Thymus (tissue), 11 donors: Measurements from ENCODE around the gene ALPG. TPM values are rescaled to one million over a fixed set of nuclear protein-coding genes. Genes with fewer than 3 reads are reported as not detected.
"Not testable (repeated sequence)": the region's sequence is repeated elsewhere in the genome, so short reads cannot be mapped to it uniquely, and the experiment has no call there.

Source experiments
- DNase-seq, 9 donors: peaks; one replicate each; pipeline ENCODE4 v3.0.0-alpha.2; 2013; ENCODE audit warnings: low spot score in 9 of 9, low read depth in 6 of 9, missing footprints in 1 of 9
- H3K27ac ChIP-seq, 2 donors: one replicate each; pipeline ENCODE4 v1.5.1; 2013; ENCODE audit warnings: control low read depth in 1 of 2, low read depth in 1 of 2, low read length in 1 of 2, mild to moderate bottlenecking in 1 of 2, moderate library complexity in 1 of 2
- H3K27me3 ChIP-seq, 2 donors: one replicate each; pipeline ENCODE4 v1.5.1; 2013; ENCODE audit warnings: low read length in 1 of 2; ENCODE audit not compliant: control insufficient read depth in 2 of 2, insufficient read depth in 1 of 2
- H3K36me3 ChIP-seq, 2 donors: one replicate each; pipeline ENCODE4 v1.5.1; 2013; ENCODE audit warnings: low read length in 1 of 2, mild to moderate bottlenecking in 1 of 2, moderate library complexity in 1 of 2; ENCODE audit not compliant: control insufficient read depth in 2 of 2, insufficient read depth in 2 of 2
- H3K4me1 ChIP-seq, 2 donors: one replicate each; pipeline ENCODE4 v1.5.1; 2013; ENCODE audit warnings: low read length in 2 of 2; ENCODE audit not compliant: control insufficient read depth in 2 of 2, insufficient read depth in 2 of 2
- H3K4me3 ChIP-seq, 2 donors: one replicate each; pipeline ENCODE4 v1.5.1; 2013; ENCODE audit warnings: low read length in 2 of 2, control low read depth in 1 of 2, mild to moderate bottlenecking in 1 of 2
- H3K9me3 ChIP-seq, 2 donors: one replicate each; pipeline ENCODE4 v1.5.1; 2013; ENCODE audit warnings: low read length in 1 of 2, mild to moderate bottlenecking in 1 of 2; ENCODE audit not compliant: control insufficient read depth in 2 of 2, insufficient read depth in 1 of 2
- WGBS: extraction: QIAGEN DNeasy Blood & Tissue Kit; methylation state at CpG from one replicate; pipeline ENCODE4 v1.1.7; 2013; 5-methylcytosine and 5-hydroxymethylcytosine counted together
- polyA plus RNA-seq: library from polyadenylated mRNA; stranded (reverse); fragments of 200-250 nt; gene quantifications from one replicate; pipeline ENCODE4 v1.2.3, GENCODE V29; 2013
- total RNA-seq: library from RNA; stranded (reverse); fragments of 120-200 nt; gene quantifications from one replicate; pipeline ENCODE4 v1.2.4, GENCODE V29; 2013
- donor health status: healthy.

Gene ALPG
- total and polyA plus RNA-seq, 2 donors: 0.24 to 0.96 TPM

DNA sequence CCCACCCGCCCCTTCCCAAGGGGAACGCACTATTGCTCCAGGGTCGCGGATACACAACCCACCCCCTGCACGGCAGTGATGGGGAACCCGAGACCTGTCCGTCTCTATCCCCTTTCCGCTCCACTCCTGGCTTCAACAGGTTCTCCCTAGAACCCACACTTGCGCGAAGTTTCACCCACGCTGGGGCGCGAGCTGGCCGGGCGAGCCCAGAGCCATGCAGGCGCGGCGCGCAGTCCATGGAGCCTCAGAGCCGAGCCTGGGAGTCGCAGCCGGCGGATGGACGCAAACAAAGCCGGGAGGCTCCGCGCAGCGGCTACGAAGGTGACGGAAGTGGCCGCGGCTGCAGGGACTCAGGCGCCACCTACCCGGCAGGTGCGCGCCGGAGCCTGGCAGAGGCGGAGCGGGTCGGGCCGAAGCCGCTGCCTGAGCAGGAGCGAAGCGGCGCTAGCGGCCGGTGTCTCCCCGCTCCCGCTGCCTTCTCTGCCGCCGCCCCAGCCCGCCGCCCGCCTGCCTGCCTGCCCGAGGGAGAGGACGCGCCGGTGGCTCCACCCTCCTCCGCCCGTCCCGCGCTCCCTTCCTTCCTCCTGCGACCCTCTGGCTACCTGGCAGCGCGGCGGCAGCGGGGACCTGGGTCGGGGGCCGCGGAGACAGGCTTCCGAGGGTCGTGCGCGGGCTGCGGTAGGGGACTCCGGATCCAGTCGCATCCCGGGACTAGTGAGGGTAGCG is 14.0 kb downstream of the ALPG start:
- peaks cover 0 to 24% of the 10 kb centered on the region in 2 donors for H3K9me3 ChIP-seq
- peaks cover 5 to 17% of the 10 kb centered on the region in 2 donors for H3K4me1 ChIP-seq
- no peaks in the 10 kb centered on the region for H3K36me3 ChIP-seq
- peaks cover 56 to 92% of the 10 kb centered on the region in 2 donors for H3K27me3 ChIP-seq
- no peak overlapping the region for H3K27ac ChIP-seq
- WGBS: 3% methylated on average over 79 of the region's 79 CpGs
- peak in 4 of 9 donors; percentile 18 to 55 (median 40) for DNase-seq
- H3K4me3 ChIP-seq: peak overlapping the region in 1 of 2 donors; percentile 40

DNA sequence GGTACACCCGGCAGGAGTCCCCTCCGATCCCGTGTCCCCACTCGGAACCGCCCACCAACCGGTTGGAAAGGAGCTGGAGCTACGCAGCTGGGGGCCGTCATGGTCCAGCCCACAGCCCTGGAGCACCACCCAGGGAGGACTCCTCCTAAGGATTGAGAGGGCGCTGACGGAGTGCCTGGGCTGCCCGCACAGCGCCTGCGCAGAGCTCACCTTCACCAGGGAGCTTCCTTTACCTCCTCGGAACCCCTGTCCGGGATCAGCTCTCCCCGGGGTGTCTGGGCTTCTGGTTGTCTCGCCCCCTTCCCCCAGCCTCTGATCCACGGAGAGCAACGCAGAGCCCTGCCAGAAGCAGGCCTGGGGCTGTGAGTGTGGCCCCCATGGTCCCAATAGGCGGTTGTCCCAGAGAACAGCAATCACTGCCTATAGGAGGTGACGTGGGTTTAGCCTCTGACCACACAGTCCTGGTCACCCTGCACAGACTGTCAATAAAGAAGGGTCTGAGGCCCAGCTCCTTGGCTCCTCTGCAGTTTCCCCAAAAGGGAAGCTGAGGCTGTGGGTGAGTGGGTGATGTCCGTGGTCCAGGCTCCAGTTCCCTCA is 14.6 kb downstream of the ALPG start:
- WGBS: 42% methylated on average over 22 of the region's 22 CpGs
- Histone ChIP-seq H3K27me3 (peaks cover 53 to 86% of the 10 kb centered on the region in 2 donors), H3K36me3 (no peaks in the 10 kb centered on the region), H3K27ac (no peak overlapping the region), H3K9me3 (peaks cover 0 to 24% of the 10 kb centered on the region in 2 donors), H3K4me1 (peaks cover 5 to 17% of the 10 kb centered on the region in 2 donors), H3K4me3 (peak overlapping the region in 1 of 2 donors; percentile 40)
- DNase-seq: no peak

DNA sequence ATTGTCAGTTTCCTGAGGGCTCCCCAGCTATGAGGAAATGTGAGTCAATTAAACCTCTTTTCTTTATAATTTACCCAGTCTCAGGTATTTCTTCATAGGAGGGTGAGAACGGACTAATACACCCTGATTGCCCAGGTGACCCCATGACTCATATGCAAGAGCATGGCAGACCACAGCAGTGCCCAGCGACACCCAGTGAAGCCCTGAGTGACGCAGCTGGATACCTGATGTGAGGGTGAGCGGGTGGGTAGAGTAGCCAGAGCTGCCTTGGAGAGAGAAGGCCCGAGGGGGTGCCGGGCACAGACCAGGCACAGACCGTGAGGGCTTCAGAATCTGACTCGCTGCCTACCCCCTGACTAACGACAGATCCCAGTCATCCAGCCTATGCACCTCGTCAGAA is 15.4 kb downstream of the ALPG start:
- no peak for DNase-seq
- H3K4me3 ChIP-seq: no peak overlapping the region
- peaks cover 0 to 24% of the 10 kb centered on the region in 2 donors for H3K9me3 ChIP-seq
- WGBS: 97% methylated on average over 10 of the region's 10 CpGs
- no peak overlapping the region for H3K27ac ChIP-seq
- no peaks in the 10 kb centered on the region for H3K36me3 ChIP-seq
- H3K27me3 ChIP-seq: peaks cover 53 to 81% of the 10 kb centered on the region in 2 donors
- H3K4me1 ChIP-seq: peaks cover 5 to 17% of the 10 kb centered on the region in 2 donors

DNA sequence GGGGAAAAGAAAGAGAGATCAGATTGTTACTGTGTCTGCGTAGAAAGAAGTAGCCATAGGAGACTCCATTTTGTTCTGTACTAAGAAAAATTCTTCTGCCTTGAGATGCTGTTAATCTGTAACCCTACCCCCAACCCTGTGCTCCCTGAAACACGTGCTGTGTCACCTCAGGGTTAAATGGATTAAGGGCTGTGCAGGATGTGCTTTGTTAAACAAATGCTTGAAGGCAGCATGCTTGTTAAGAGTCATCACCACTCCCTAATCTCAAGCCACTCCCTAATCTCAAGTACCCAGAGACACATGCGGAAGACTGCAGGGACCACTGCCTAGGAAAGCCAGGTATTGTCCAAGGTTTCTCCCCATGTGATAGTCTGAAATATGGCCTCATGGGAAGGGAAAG is 16.4 kb downstream of the ALPG start:
- not testable (repeated sequence) for H3K4me3 ChIP-seq, H3K27ac ChIP-seq, H3K36me3 ChIP-seq, DNase-seq
- 77% methylated on average over 3 of the region's 3 CpGs for WGBS
- H3K27me3 ChIP-seq: peaks cover 45 to 72% of the 10 kb centered on the region in 2 donors
- peaks cover 0 to 24% of the 10 kb centered on the region in 2 donors for H3K9me3 ChIP-seq
- peaks cover 5 to 17% of the 10 kb centered on the region in 2 donors for H3K4me1 ChIP-seq

DNA sequence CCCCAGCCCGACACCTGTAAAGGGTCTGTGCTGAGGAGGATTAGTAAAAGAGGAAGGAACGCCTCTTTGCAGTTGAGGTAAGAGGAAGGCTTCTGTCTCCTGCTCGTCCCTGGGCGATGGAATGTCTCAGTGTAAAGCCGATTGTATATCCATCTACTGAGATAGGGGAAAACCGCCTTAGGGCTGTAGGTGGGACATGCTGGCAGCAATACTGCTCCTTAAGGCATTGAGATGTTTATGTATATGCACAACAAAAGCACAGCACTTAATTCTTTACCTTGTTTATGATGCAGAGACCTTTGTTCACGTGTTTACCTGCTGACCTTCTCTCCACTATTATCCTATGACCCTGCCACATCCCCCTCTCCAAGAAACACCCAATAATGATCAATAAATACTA is 16.8 kb downstream of the ALPG start:
- H3K27me3 ChIP-seq: peaks cover 41 to 68% of the 10 kb centered on the region in 2 donors
- DNase-seq, H3K36me3 ChIP-seq, H3K4me3 ChIP-seq, H3K27ac ChIP-seq: not testable (repeated sequence)
- peaks cover 0 to 24% of the 10 kb centered on the region in 2 donors for H3K9me3 ChIP-seq
- H3K4me1 ChIP-seq: peaks cover 5 to 15% of the 10 kb centered on the region in 2 donors
- 72% methylated on average over 7 of the region's 7 CpGs for WGBS

DNA sequence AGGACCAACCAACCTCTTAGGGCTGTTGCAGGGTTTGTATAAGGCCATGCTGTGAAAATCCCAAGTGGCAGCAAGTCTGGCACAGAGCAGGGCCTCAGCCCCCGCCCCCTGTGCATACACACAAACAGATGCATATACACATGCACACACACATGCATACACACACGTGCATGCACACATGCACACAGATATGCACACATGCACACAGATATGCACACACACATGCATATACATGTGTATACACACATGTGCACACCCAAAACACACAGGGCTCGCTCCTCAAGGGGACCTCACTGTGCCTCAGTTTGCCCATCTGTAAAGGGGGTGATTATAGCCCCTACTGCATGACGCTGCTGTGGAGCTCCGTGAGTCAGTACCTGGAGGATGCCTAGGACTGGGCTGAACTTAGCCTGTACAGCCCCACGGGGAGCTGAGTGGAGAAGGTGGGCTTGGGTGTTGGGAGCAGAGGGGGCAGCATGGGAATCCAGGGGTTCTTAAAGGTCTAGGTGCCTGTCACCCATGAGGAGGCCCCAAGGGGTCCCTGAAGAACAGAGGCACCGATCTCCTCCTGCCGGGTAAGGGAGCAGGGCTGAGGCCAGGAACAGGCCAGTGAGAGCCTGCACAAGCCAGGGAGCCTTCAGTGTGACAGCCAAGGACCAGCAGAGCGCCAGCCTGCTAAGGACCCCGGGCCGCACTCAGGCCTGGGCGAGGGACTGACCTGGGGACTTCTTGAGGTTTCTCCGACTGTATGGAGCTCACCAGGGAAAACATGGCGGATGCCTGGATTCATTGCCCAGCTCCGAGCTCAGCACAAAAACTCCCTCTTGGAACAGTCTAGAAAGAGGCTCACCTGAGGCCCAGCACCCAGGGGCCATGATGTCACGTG is 25.3 kb downstream of the ALPG start:
- 87% methylated on average over 16 of the region's 16 CpGs for WGBS
- no peak for DNase-seq
- Histone ChIP-seq H3K4me3 (no peak overlapping the region), H3K4me1 (no peaks in the 10 kb centered on the region), H3K27ac (no peak overlapping the region), H3K9me3 (no peaks in the 10 kb centered on the region), H3K27me3 (peaks cover 0 to 4% of the 10 kb centered on the region in 2 donors), H3K36me3 (no peaks in the 10 kb centered on the region)

DNA sequence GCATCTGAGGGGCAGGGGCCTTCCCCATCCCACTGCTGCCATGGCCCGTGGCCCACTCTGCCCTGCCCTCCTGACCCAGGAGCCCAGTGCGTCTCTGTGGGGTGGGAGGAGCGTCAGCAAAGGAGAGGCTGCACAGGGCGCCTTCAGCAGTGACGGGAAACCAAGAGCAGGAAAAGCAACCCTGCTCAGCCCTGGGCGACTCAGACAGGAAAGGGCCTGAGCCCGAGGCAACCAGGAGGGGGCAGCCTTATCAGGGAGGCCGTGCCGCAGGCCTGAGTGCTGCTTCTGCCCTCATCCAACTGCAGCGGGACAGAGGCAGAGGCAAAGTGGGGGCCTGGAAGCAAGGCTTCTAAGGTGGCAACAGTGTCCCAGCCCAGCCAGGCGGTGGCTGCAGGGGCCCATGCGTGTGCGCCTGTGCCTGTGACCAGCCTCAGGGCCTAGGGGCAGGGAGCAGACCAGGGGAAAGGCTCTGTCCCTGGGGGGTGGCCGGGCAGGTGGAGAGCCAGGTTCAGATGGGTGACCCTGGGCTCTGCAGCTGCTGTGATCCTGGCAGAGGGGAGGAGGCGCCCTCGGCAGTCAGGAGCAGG is 26.0 kb downstream of the ALPG start:
- no peaks in the 10 kb centered on the region for H3K9me3 ChIP-seq
- H3K36me3 ChIP-seq: no peaks in the 10 kb centered on the region
- no peak for DNase-seq
- no peak overlapping the region for H3K4me3 ChIP-seq
- 85% methylated on average over 16 of the region's 16 CpGs for WGBS
- H3K27me3 ChIP-seq: peaks cover 0 to 4% of the 10 kb centered on the region in 2 donors
- no peaks in the 10 kb centered on the region for H3K4me1 ChIP-seq
- no peak overlapping the region for H3K27ac ChIP-seq

DNA sequence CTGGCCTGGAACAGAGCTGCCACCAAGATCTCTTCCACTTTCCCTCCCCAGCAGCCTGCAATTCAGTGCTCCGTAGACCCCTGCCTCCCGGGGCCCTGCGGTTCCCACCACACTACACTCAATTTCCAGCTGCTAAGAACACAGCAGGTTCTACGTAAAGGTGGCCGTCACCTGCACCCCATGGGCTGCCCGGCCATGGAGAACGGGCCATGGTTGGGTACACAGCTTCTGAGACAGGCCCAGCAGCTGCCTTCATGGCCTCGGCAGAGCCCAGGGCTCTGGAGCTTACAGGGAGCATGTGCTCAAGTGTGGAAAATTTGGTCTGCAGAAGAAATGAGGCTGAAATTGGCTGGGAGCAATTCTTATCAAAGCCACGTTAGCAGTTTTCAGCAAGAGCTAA is 27.0 kb downstream of the ALPG start:
- DNase-seq, H3K36me3 ChIP-seq, H3K9me3 ChIP-seq, H3K27me3 ChIP-seq, H3K27ac ChIP-seq, H3K4me1 ChIP-seq, H3K4me3 ChIP-seq: not testable (repeated sequence)
- 96% methylated on average over 9 of the region's 9 CpGs for WGBS
